Hepatocyte (in vitro differentiated cells): ENCODE measurements around the gene LAMTOR4. TPM values are rescaled to one million over a fixed set of nuclear protein-coding genes. Genes with fewer than 3 reads are reported as not detected.

Experiments used
- DNase-seq: peaks from one replicate; pipeline ENCODE4 v3.0.0-alpha.2; 2016; ENCODE audit warnings: low spot score
- H2AFZ ChIP-seq: fragments of 200-600 bp; sonication (generic); 2 replicates; pipeline ENCODE4 v1.6.0; 2016; ENCODE audit warnings: antibody characterized with exemption, mild to moderate bottlenecking
- H3K27ac ChIP-seq: fragments of 200-600 bp; sonication (generic); 2 replicates; pipeline ENCODE4 v1.5.1; 2016; ENCODE audit warnings: mild to moderate bottlenecking
- H3K27me3 ChIP-seq: fragments of 200-600 bp; sonication (generic); 2 replicates; pipeline ENCODE4 v1.6.1; 2016
- H3K36me3 ChIP-seq: fragments of 200-600 bp; sonication (generic); replicated peaks from 2 replicates; pipeline ENCODE4 v1.5.1; 2016; ENCODE audit warnings: low read depth; ENCODE audit not compliant: insufficient read depth
- H3K4me1 ChIP-seq: fragments of 200-600 bp; sonication (generic); 2 replicates; pipeline ENCODE4 v1.5.1; 2016; ENCODE audit warnings: mild to moderate bottlenecking, moderate library complexity; ENCODE audit not compliant: insufficient read depth
- H3K4me2 ChIP-seq: fragments of 200-600 bp; sonication (generic); 2 replicates; pipeline ENCODE4 v1.6.0; 2016
- H3K4me3 ChIP-seq: fragments of 200-600 bp; sonication (generic); 2 replicates; pipeline ENCODE4 v1.5.1; 2016; ENCODE audit warnings: mild to moderate bottlenecking
- H3K79me2 ChIP-seq: fragments of 200-600 bp; sonication (generic); 2 replicates; pipeline ENCODE4 v1.6.0; 2017; ENCODE audit warnings: mild to moderate bottlenecking
- H3K9me2 ChIP-seq: fragments of 200-600 bp; sonication (generic); replicated peaks from 2 replicates; pipeline ENCODE4 v1.6.0; 2017; ENCODE audit warnings: mild to moderate bottlenecking; ENCODE audit not compliant: insufficient read depth
- H3K9me3 ChIP-seq: fragments of 200-600 bp; sonication (generic); 2 replicates; pipeline ENCODE4 v1.5.1; 2016; ENCODE audit warnings: low read depth, mild to moderate bottlenecking
- H4K20me1 ChIP-seq: fragments of 200-600 bp; sonication (generic); 2 replicates; pipeline ENCODE4 v1.6.0; 2016; ENCODE audit warnings: mild to moderate bottlenecking; ENCODE audit not compliant: insufficient read depth, poor library complexity, severe bottlenecking
- EZH2 ChIP-seq: fragments of 200-600 bp; sonication (generic); IDR thresholded peaks from 2 replicates; pipeline ENCODE4 v1.6.1; 2016; ENCODE audit warnings: antibody characterized with exemption, mild to moderate bottlenecking, borderline replicate concordance
- WGBS: methylation state at CpG from one replicate; pipeline ENCODE4 v1.1.6; 2016; ENCODE audit warnings: low lambda C conversion rate; ENCODE audit errors: missing lambda C conversion rate; 5-methylcytosine and 5-hydroxymethylcytosine counted together
- microRNA-seq: library from miRNA; unstranded; fragments of <30 nt; microRNA quantifications from one replicate; pipeline ENCODE4, GENCODE V29; 2017
- polyA plus RNA-seq: library from polyadenylated mRNA; unstranded; fragments of >200 nt; fragmentation: Nextera tagmentation; extraction: Ambion mirVana; gene quantifications from 2 replicates; pipeline ENCODE4 v1.2.1, GENCODE V29; 2016
- total RNA-seq: library from RNA; depleted of rRNA; stranded (reverse); fragments of >200 nt; gene quantifications from 2 replicates; pipeline ENCODE4 v1.2.3, GENCODE V29; 2014
- TF ChIP-seq, protein P1 (sequence below): fragments of 200-600 bp; sonication (generic); IDR thresholded peaks from 2 replicates; pipeline ENCODE4 v1.5.1; 2016; ENCODE audit warnings: antibody characterized with exemption, mild to moderate bottlenecking; ENCODE audit not compliant: poor library complexity

LAMTOR4 gene
- total and polyA plus RNA-seq, 2 experiments from 2014 or later: 90.5 to 228 TPM

DNA sequence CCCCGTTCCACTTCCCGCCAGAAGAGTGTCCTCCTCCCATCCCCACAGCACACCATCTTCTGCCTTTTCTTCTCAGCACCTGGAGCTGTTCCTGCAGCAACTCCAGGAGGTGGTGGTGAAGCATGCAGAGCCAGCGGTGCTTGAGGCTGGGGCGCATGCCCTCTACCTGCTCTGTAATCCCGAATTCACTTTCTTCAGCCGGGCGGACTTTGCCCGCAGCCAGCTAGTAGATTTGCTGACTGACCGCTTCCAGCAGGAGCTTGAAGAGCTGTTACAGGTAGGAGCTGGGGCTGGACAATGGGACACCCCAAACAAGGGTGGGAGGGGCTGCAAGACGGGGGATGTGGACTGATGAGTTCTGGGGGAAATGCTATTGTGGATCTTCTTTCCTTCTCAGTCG is 52.0 kb downstream of the LAMTOR4 start:
- no peak overlapping the region for H3K27ac ChIP-seq
- H3K4me1 ChIP-seq: no peaks in the 10 kb centered on the region
- no peak overlapping the region for H3K4me2 ChIP-seq
- TF ChIP-seq, protein P1, sequence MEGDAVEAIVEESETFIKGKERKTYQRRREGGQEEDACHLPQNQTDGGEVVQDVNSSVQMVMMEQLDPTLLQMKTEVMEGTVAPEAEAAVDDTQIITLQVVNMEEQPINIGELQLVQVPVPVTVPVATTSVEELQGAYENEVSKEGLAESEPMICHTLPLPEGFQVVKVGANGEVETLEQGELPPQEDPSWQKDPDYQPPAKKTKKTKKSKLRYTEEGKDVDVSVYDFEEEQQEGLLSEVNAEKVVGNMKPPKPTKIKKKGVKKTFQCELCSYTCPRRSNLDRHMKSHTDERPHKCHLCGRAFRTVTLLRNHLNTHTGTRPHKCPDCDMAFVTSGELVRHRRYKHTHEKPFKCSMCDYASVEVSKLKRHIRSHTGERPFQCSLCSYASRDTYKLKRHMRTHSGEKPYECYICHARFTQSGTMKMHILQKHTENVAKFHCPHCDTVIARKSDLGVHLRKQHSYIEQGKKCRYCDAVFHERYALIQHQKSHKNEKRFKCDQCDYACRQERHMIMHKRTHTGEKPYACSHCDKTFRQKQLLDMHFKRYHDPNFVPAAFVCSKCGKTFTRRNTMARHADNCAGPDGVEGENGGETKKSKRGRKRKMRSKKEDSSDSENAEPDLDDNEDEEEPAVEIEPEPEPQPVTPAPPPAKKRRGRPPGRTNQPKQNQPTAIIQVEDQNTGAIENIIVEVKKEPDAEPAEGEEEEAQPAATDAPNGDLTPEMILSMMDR: no peak
- no peak for TF ChIP-seq EZH2
- peak; percentile 66 for DNase-seq
- H3K27me3 ChIP-seq: peaks cover 10% of the 10 kb centered on the region
- no peaks in the 10 kb centered on the region for H3K9me3 ChIP-seq
- H3K36me3 ChIP-seq: no peaks in the 10 kb centered on the region
- H2AFZ ChIP-seq: no peak overlapping the region
- H3K9me2 ChIP-seq: no peaks in the 10 kb centered on the region
- 57% methylated on average over 10 of the region's 11 CpGs for WGBS
- H3K4me3 ChIP-seq: no peak overlapping the region
- no peaks in the 10 kb centered on the region for H4K20me1 ChIP-seq
- H3K79me2 ChIP-seq: no peaks in the 10 kb centered on the region

Small RNA genes within 50 kb of the gene (microRNA-seq; reads per million reads assigned to microRNA genes)
- not detected for gene MIR4658

Other genes with a start within 250 kb of the LAMTOR4 start
- 2.7 and 4.0 TPM in 2 replicates for gene TRIM4, start 229.4 kb upstream of the LAMTOR4 start, total RNA-seq
- 1.4 and 1.5 TPM in 2 replicates for gene TRIM4, start 229.4 kb upstream of the LAMTOR4 start, polyA plus RNA-seq
- gene GJC3, start 219.3 kb upstream of the LAMTOR4 start, total RNA-seq: not detected in 2 replicates
- gene GJC3, start 219.3 kb upstream of the LAMTOR4 start, polyA plus RNA-seq: not detected in 2 replicates
- 46.1 and 52.6 TPM in 2 replicates for gene AZGP1, start 172.9 kb upstream of the LAMTOR4 start, total RNA-seq
- gene AZGP1, start 172.9 kb upstream of the LAMTOR4 start, polyA plus RNA-seq: 44.3 and 73.6 TPM in 2 replicates
- 41.1 and 44.0 TPM in 2 replicates for gene ZKSCAN1, start 133.3 kb upstream of the LAMTOR4 start, total RNA-seq
- 27.0 and 29.2 TPM in 2 replicates for gene ZKSCAN1, start 133.3 kb upstream of the LAMTOR4 start, polyA plus RNA-seq
- gene ZSCAN21, start 99.1 kb upstream of the LAMTOR4 start, total RNA-seq: 9.6 and 10.9 TPM in 2 replicates
- 11.7 and 12.8 TPM in 2 replicates for gene ZSCAN21, start 99.1 kb upstream of the LAMTOR4 start, polyA plus RNA-seq
- 30.1 and 35.6 TPM in 2 replicates for gene ZNF3, start 67.2 kb upstream of the LAMTOR4 start, total RNA-seq
- gene ZNF3, start 67.2 kb upstream of the LAMTOR4 start, polyA plus RNA-seq: 20.7 and 28.3 TPM in 2 replicates
- gene COPS6, start 59.9 kb upstream of the LAMTOR4 start, total RNA-seq: 41.9 and 53.7 TPM in 2 replicates
- gene COPS6, start 59.9 kb upstream of the LAMTOR4 start, polyA plus RNA-seq: 161 and 163 TPM in 2 replicates
- gene MCM7, start 47.5 kb upstream of the LAMTOR4 start, total RNA-seq: 39.0 and 42.1 TPM in 2 replicates
- 49.3 and 57.5 TPM in 2 replicates for gene MCM7, start 47.5 kb upstream of the LAMTOR4 start, polyA plus RNA-seq
- gene AP4M1, start 47.3 kb upstream of the LAMTOR4 start, total RNA-seq: 13.0 and 22.8 TPM in 2 replicates
- gene AP4M1, start 47.3 kb upstream of the LAMTOR4 start, polyA plus RNA-seq: 17.4 and 22.0 TPM in 2 replicates
- gene TAF6, start 29.6 kb upstream of the LAMTOR4 start, total RNA-seq: 13.3 and 29.2 TPM in 2 replicates
- 44.2 and 44.3 TPM in 2 replicates for gene TAF6, start 29.6 kb upstream of the LAMTOR4 start, polyA plus RNA-seq
- 19.5 and 28.1 TPM in 2 replicates for gene CNPY4, start 29.3 kb upstream of the LAMTOR4 start, total RNA-seq
- 21.3 and 27.4 TPM in 2 replicates for gene CNPY4, start 29.3 kb upstream of the LAMTOR4 start, polyA plus RNA-seq
- 2.7 and 3.2 TPM in 2 replicates for gene MBLAC1, start 22.0 kb upstream of the LAMTOR4 start, total RNA-seq
- 3.7 and 4.5 TPM in 2 replicates for gene MBLAC1, start 22.0 kb upstream of the LAMTOR4 start, polyA plus RNA-seq
- 7.7 and 14.7 TPM in 2 replicates for gene TRAPPC14, start 9.8 kb downstream of the LAMTOR4 start, total RNA-seq
- 18.5 and 22.3 TPM in 2 replicates for gene TRAPPC14, start 9.8 kb downstream of the LAMTOR4 start, polyA plus RNA-seq
- gene GAL3ST4, start 19.7 kb downstream of the LAMTOR4 start, total RNA-seq: 0.73 and 2.6 TPM in 2 replicates
- gene GAL3ST4, start 19.7 kb downstream of the LAMTOR4 start, polyA plus RNA-seq: 3.3 and 4.3 TPM in 2 replicates
- gene GPC2, start 28.5 kb downstream of the LAMTOR4 start, total RNA-seq: 2.0 and 5.3 TPM in 2 replicates
- gene GPC2, start 28.5 kb downstream of the LAMTOR4 start, polyA plus RNA-seq: 3.2 and 4.1 TPM in 2 replicates
- 0.20 and 1.0 TPM in 2 replicates for gene STAG3, start 29.0 kb downstream of the LAMTOR4 start, total RNA-seq
- gene STAG3, start 29.0 kb downstream of the LAMTOR4 start, polyA plus RNA-seq: 3.4 and 4.8 TPM in 2 replicates
- not detected in 2 replicates for gene PVRIG, start 71.0 kb downstream of the LAMTOR4 start, total RNA-seq
- 1.4 TPM in 2 replicates for gene PVRIG, start 71.0 kb downstream of the LAMTOR4 start, polyA plus RNA-seq
- gene SPDYE3, start 158.8 kb downstream of the LAMTOR4 start, total RNA-seq: not detected in 2 replicates
- gene SPDYE3, start 158.8 kb downstream of the LAMTOR4 start, polyA plus RNA-seq: 3.3 and 3.4 TPM in 2 replicates
- gene PILRB, start 209.2 kb downstream of the LAMTOR4 start, total RNA-seq: 17.8 and 33.2 TPM in 2 replicates
- 37.4 and 63.4 TPM in 2 replicates for gene PILRB, start 209.2 kb downstream of the LAMTOR4 start, polyA plus RNA-seq
- 0.24 and 2.2 TPM in 2 replicates for gene PILRA, start 224.6 kb downstream of the LAMTOR4 start, total RNA-seq
- gene PILRA, start 224.6 kb downstream of the LAMTOR4 start, polyA plus RNA-seq: 1.1 and 3.0 TPM in 2 replicates